ENCODE measurements around the gene ITGA7. TPM values are rescaled to one million over a fixed set of nuclear protein-coding genes. Genes with fewer than 3 reads are reported as not detected.

Gene ITGA7
- total and polyA plus RNA-seq, 2 of the 8 experiments (the other 6 are each of a cell fraction or from before 2014, with no cell fraction given): 57.6 to 86.1 TPM

- TF ChIP-seq CHD7 (IDR thresholded peaks at IDR 0.05; ENCODE audit: insufficient replicate concordance, low read length) (no peak), POLR2AphosphoS5 (IDR thresholded peaks at IDR 0.05; ENCODE audit: low read depth, low read length) (no peak), BRCA1 (IDR thresholded peaks at IDR 0.05; ENCODE audit: low read depth, low read length) (no peak), RFX5 (IDR thresholded peaks at IDR 0.05; ENCODE audit: borderline replicate concordance, low read depth, low read length) (no peak), SUZ12 (IDR thresholded peaks at IDR 0.05; ENCODE audit: low read length) (no peak), CHD2 (IDR thresholded peaks at IDR 0.05; ENCODE audit: low read length) (no peak), RBBP5 (IDR thresholded peaks at IDR 0.05; ENCODE audit: borderline replicate concordance, low read depth, low read length) (0 out of 2 replicates have a peak, but pooled peaks have one; percentile 25), TCF12 (IDR thresholded peaks at IDR 0.05; ENCODE audit: low read depth, low read length) (no peak), JUND (IDR thresholded peaks at IDR 0.05; ENCODE audit: low read length) (no peak), SP1 (IDR thresholded peaks at IDR 0.05; ENCODE audit: low read depth, low read length) (no peak), SIRT6 (IDR thresholded peaks at IDR 0.05; ENCODE audit: low read length) (no peak)
Measured at GRCh38 chr12:55681142-55682077, 26.3 kb downstream of the ITGA7 start (continued).
